ENCODE results near the gene APOA4.

APOA4 gene

DNA sequence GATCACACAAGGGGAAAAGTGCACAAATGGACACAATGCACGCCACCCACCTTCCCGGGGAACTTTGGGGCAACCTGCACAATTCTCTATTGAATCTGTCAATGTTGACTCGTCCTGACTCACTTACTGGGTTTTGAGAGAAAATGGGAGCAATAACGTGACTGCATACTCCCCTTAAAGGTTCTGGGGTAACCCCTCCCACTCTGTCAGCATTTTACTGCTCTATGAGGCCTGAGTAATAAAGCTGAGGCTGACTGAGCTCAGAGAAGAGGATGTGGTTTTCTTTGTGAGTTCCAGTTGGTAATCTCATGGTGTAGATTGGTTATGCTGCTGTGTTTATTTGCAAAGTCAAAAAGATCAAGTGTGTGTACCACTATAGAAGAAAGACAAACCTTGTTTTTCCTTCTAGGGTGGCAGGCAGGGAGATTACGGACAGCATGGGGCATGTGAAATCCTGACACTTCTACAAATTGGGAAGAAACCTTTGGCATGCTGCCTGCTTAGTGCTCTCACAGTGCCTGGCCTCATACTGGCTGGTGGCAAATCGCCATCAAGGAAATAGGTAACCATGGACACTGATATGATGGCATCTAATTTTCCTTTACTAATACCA lies 30.5 kb upstream of the APOA4 start (continued):
- TF ChIP-seq ZBTB48 (tag by site-specific recombination; IDR thresholded peaks at IDR 0.05) (no peak), ZNF701 (tag by site-specific recombination; IDR thresholded peaks at IDR 0.05) (no peak), ZBTB1 (tag by site-specific recombination; IDR thresholded peaks at IDR 0.05) (no peak), KLF9 (tag by site-specific recombination; IDR thresholded peaks at IDR 0.05; ENCODE audit: low read depth) (no peak), ZNF600 (tag by site-specific recombination; IDR thresholded peaks at IDR 0.05) (peak; percentile 45; the same call in 1 of the 2 replicates), ZNF184 (tag by site-specific recombination; IDR thresholded peaks at IDR 0.05) (no peak), GLI4 (tag by site-specific recombination; IDR thresholded peaks at IDR 0.05) (no peak), ZNF324 (tag by site-specific recombination; IDR thresholded peaks at IDR 0.05) (peak; percentile 72; the same call in 1 of the 2 replicates), IKZF3 (tag by site-specific recombination; IDR thresholded peaks at IDR 0.05) (peak; percentile 91), OVOL3 (tag by site-specific recombination; IDR thresholded peaks at IDR 0.05) (peak; percentile 98), MZF1 (tag by site-specific recombination; IDR thresholded peaks at IDR 0.05; ENCODE audit: borderline replicate concordance) (no peak), ZNF530 (tag by site-specific recombination; IDR thresholded peaks at IDR 0.05; ENCODE audit: low read depth) (no peak), ZNF302 (tag by site-specific recombination; IDR thresholded peaks at IDR 0.05; ENCODE audit: low read depth) (no peak), ZNF157 (tag by site-specific recombination; IDR thresholded peaks at IDR 0.05) (no peak), ZNF561 (tag by site-specific recombination; IDR thresholded peaks at IDR 0.05; ENCODE audit: borderline replicate concordance) (peak; percentile 94; the same call in 1 of the 2 replicates), ZNF354C (tag by site-specific recombination; IDR thresholded peaks at IDR 0.05; ENCODE audit: borderline replicate concordance, low read depth) (no peak), BCL11A (tag by site-specific recombination; IDR thresholded peaks at IDR 0.05; ENCODE audit: low read depth) (no peak), ZNF473 (tag by site-specific recombination; IDR thresholded peaks at IDR 0.05) (no peak), WT1 (tag by site-specific recombination; IDR thresholded peaks at IDR 0.05) (peak; percentile 63; the same call in 1 of the 2 replicates), GLI2 (tag by site-specific recombination; IDR thresholded peaks at IDR 0.05; ENCODE audit: borderline replicate concordance, low read depth) (peak; percentile 95), ZNF133 (tag by site-specific recombination; IDR thresholded peaks at IDR 0.05) (no peak)
- TF ChIP-seq, protein P1, sequence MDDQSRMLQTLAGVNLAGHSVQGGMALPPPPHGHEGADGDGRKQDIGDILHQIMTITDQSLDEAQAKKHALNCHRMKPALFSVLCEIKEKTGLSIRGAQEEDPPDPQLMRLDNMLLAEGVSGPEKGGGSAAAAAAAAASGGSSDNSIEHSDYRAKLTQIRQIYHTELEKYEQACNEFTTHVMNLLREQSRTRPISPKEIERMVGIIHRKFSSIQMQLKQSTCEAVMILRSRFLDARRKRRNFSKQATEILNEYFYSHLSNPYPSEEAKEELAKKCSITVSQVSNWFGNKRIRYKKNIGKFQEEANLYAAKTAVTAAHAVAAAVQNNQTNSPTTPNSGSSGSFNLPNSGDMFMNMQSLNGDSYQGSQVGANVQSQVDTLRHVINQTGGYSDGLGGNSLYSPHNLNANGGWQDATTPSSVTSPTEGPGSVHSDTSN (CRISPR knock-in tag; IDR thresholded peaks at IDR 0.05) = no peak
- TF ChIP-seq, protein P2, sequence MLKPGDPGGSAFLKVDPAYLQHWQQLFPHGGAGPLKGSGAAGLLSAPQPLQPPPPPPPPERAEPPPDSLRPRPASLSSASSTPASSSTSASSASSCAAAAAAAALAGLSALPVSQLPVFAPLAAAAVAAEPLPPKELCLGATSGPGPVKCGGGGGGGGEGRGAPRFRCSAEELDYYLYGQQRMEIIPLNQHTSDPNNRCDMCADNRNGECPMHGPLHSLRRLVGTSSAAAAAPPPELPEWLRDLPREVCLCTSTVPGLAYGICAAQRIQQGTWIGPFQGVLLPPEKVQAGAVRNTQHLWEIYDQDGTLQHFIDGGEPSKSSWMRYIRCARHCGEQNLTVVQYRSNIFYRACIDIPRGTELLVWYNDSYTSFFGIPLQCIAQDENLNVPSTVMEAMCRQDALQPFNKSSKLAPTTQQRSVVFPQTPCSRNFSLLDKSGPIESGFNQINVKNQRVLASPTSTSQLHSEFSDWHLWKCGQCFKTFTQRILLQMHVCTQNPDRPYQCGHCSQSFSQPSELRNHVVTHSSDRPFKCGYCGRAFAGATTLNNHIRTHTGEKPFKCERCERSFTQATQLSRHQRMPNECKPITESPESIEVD (tag by site-specific recombination; IDR thresholded peaks at IDR 0.05) = peak; percentile 99
- TF ChIP-seq, protein P3, sequence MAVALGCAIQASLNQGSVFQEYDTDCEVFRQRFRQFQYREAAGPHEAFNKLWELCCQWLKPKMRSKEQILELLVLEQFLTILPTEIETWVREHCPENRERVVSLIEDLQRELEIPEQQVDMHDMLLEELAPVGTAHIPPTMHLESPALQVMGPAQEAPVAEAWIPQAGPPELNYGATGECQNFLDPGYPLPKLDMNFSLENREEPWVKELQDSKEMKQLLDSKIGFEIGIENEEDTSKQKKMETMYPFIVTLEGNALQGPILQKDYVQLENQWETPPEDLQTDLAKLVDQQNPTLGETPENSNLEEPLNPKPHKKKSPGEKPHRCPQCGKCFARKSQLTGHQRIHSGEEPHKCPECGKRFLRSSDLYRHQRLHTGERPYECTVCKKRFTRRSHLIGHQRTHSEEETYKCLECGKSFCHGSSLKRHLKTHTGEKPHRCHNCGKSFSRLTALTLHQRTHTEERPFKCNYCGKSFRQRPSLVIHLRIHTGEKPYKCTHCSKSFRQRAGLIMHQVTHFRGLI (tag by site-specific recombination; IDR thresholded peaks at IDR 0.05) = peak; percentile 40; the same call in 1 of the 2 replicates
- TF ChIP-seq, protein P4, sequence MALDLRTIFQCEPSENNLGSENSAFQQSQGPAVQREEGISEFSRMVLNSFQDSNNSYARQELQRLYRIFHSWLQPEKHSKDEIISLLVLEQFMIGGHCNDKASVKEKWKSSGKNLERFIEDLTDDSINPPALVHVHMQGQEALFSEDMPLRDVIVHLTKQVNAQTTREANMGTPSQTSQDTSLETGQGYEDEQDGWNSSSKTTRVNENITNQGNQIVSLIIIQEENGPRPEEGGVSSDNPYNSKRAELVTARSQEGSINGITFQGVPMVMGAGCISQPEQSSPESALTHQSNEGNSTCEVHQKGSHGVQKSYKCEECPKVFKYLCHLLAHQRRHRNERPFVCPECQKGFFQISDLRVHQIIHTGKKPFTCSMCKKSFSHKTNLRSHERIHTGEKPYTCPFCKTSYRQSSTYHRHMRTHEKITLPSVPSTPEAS (tag by site-specific recombination; IDR thresholded peaks at IDR 0.05) = no peak
- TF ChIP-seq, protein P5, sequence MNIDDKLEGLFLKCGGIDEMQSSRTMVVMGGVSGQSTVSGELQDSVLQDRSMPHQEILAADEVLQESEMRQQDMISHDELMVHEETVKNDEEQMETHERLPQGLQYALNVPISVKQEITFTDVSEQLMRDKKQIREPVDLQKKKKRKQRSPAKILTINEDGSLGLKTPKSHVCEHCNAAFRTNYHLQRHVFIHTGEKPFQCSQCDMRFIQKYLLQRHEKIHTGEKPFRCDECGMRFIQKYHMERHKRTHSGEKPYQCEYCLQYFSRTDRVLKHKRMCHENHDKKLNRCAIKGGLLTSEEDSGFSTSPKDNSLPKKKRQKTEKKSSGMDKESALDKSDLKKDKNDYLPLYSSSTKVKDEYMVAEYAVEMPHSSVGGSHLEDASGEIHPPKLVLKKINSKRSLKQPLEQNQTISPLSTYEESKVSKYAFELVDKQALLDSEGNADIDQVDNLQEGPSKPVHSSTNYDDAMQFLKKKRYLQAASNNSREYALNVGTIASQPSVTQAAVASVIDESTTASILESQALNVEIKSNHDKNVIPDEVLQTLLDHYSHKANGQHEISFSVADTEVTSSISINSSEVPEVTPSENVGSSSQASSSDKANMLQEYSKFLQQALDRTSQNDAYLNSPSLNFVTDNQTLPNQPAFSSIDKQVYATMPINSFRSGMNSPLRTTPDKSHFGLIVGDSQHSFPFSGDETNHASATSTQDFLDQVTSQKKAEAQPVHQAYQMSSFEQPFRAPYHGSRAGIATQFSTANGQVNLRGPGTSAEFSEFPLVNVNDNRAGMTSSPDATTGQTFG (tag by site-specific recombination; IDR thresholded peaks at IDR 0.05; ENCODE audit: borderline replicate concordance) = no peak
- TF ChIP-seq, protein P6, sequence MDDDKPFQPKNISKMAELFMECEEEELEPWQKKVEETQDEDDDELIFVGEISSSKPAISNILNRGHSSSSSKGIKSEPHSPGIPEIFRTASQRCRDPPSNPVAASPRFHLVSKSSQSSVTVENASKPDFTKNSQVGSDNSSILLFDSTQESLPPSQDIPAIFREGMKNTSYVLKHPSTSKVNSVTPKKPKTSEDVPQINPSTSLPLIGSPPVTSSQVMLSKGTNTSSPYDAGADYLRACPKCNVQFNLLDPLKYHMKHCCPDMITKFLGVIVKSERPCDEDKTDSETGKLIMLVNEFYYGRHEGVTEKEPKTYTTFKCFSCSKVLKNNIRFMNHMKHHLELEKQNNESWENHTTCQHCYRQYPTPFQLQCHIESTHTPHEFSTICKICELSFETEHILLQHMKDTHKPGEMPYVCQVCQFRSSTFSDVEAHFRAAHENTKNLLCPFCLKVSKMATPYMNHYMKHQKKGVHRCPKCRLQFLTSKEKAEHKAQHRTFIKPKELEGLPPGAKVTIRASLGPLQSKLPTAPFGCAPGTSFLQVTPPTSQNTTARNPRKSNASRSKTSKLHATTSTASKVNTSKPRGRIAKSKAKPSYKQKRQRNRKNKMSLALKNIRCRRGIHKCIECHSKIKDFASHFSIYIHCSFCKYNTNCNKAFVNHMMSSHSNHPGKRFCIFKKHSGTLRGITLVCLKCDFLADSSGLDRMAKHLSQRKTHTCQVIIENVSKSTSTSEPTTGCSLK (tag by site-specific recombination; IDR thresholded peaks at IDR 0.05) = no peak
- TF ChIP-seq, protein P7, sequence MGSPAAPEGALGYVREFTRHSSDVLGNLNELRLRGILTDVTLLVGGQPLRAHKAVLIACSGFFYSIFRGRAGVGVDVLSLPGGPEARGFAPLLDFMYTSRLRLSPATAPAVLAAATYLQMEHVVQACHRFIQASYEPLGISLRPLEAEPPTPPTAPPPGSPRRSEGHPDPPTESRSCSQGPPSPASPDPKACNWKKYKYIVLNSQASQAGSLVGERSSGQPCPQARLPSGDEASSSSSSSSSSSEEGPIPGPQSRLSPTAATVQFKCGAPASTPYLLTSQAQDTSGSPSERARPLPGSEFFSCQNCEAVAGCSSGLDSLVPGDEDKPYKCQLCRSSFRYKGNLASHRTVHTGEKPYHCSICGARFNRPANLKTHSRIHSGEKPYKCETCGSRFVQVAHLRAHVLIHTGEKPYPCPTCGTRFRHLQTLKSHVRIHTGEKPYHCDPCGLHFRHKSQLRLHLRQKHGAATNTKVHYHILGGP (tag by site-specific recombination; IDR thresholded peaks at IDR 0.05) = no peak
